ENCODE measurements around the gene MOCOS.

Gene MOCOS

GRCh38 chr18:36194600-36195315 is 7.5 kb downstream of the MOCOS start:
- TF ChIP-seq, protein P1, sequence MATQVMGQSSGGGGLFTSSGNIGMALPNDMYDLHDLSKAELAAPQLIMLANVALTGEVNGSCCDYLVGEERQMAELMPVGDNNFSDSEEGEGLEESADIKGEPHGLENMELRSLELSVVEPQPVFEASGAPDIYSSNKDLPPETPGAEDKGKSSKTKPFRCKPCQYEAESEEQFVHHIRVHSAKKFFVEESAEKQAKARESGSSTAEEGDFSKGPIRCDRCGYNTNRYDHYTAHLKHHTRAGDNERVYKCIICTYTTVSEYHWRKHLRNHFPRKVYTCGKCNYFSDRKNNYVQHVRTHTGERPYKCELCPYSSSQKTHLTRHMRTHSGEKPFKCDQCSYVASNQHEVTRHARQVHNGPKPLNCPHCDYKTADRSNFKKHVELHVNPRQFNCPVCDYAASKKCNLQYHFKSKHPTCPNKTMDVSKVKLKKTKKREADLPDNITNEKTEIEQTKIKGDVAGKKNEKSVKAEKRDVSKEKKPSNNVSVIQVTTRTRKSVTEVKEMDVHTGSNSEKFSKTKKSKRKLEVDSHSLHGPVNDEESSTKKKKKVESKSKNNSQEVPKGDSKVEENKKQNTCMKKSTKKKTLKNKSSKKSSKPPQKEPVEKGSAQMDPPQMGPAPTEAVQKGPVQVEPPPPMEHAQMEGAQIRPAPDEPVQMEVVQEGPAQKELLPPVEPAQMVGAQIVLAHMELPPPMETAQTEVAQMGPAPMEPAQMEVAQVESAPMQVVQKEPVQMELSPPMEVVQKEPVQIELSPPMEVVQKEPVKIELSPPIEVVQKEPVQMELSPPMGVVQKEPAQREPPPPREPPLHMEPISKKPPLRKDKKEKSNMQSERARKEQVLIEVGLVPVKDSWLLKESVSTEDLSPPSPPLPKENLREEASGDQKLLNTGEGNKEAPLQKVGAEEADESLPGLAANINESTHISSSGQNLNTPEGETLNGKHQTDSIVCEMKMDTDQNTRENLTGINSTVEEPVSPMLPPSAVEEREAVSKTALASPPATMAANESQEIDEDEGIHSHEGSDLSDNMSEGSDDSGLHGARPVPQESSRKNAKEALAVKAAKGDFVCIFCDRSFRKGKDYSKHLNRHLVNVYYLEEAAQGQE (IDR thresholded peaks at IDR 0.05; ENCODE audit: low read depth): no peak
- TF ChIP-seq MAX (IDR thresholded peaks at IDR 0.05): no peak
- no peak for TF ChIP-seq CREB1 (IDR thresholded peaks at IDR 0.05; ENCODE audit: low read depth)
- TF ChIP-seq TEAD4 (IDR thresholded peaks at IDR 0.05): no peak
- TF ChIP-seq TCF12 (IDR thresholded peaks at IDR 0.05; ENCODE audit: low read depth): no peak
- no peak for TF ChIP-seq TAF1 (IDR thresholded peaks at IDR 0.05; ENCODE audit: low read depth)

GRCh38 chr18:36195427-36196122 is 8.3 kb downstream of the MOCOS start:
- TF ChIP-seq TAF1 (IDR thresholded peaks at IDR 0.05; ENCODE audit: low read depth) (no peak), EGR1 (IDR thresholded peaks at IDR 0.05) (no peak), NFIC (IDR thresholded peaks at IDR 0.05) (no peak), EP300 (IDR thresholded peaks at IDR 0.05; ENCODE audit: borderline replicate concordance) (no peak)
- TF ChIP-seq, protein P2, sequence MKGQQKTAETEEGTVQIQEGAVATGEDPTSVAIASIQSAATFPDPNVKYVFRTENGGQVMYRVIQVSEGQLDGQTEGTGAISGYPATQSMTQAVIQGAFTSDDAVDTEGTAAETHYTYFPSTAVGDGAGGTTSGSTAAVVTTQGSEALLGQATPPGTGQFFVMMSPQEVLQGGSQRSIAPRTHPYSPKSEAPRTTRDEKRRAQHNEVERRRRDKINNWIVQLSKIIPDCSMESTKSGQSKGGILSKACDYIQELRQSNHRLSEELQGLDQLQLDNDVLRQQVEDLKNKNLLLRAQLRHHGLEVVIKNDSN (IDR thresholded peaks at IDR 0.05): no peak

GRCh38 chr18:36196238-36196995 is 9.1 kb downstream of the MOCOS start:
- TF ChIP-seq CREB1 (IDR thresholded peaks at IDR 0.05; ENCODE audit: low read depth) (no peak), TEAD4 (IDR thresholded peaks at IDR 0.05) (no peak), EGR1 (IDR thresholded peaks at IDR 0.05) (no peak), ZBTB7A (IDR thresholded peaks at IDR 0.05; ENCODE audit: low read depth) (no peak), FOXM1 (IDR thresholded peaks at IDR 0.05; ENCODE audit: borderline replicate concordance, low read depth) (no peak)
- TF ChIP-seq, protein P1 (IDR thresholded peaks at IDR 0.05; ENCODE audit: low read depth): no peak

DNA sequence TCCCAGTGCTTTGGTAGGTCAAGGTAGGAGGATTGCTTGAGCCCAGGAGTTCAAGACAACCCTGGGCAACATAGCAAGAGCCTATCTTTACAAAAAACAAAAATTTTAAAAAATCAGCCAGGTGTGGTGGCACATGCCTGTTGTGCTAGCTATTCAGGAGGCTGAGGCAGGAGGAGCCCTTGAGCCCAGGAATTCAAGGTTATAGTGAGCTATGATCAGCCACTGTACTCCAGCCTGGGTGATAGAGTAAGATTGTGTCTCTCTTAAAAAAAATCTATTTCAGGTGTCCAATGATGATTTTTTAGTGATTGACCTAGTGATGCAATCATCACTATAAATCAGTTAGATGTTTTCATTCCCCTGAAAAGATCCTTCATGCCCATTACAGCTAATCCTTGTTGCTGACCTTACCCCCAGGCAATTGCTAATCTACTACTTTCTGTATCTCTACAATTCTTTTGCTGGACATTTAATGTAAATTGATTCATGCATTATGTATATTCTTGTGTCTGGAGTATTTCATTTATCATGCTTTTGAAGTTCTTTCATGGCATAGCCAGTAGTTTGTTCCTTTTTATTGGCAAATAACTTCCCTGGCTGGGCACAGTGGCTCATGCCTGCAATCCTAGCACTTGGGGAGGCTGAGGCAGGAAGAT is 10.3 kb downstream of the MOCOS start:
- TF ChIP-seq EGR1 (IDR thresholded peaks at IDR 0.05): no peak
- no peak for TF ChIP-seq TCF12 (IDR thresholded peaks at IDR 0.05; ENCODE audit: low read depth)
- no peak for TF ChIP-seq MAX (IDR thresholded peaks at IDR 0.05)

- TF ChIP-seq RAD21 (IDR thresholded peaks at IDR 0.05; ENCODE audit: low read depth) (no peak), TEAD4 (IDR thresholded peaks at IDR 0.05) (no peak), CEBPB (IDR thresholded peaks at IDR 0.05) (no peak), YY1 (IDR thresholded peaks at IDR 0.05; ENCODE audit: low read depth) (no peak), TAF1 (IDR thresholded peaks at IDR 0.05; ENCODE audit: low read depth) (no peak), CREB1 (IDR thresholded peaks at IDR 0.05; ENCODE audit: low read depth) (no peak), EGR1 (IDR thresholded peaks at IDR 0.05) (no peak), NFIC (IDR thresholded peaks at IDR 0.05) (no peak), MAX (IDR thresholded peaks at IDR 0.05) (no peak), TCF12 (IDR thresholded peaks at IDR 0.05; ENCODE audit: low read depth) (no peak), EP300 (IDR thresholded peaks at IDR 0.05; ENCODE audit: borderline replicate concordance) (no peak), FOXM1 (IDR thresholded peaks at IDR 0.05; ENCODE audit: borderline replicate concordance, low read depth) (no peak), ZBTB7A (IDR thresholded peaks at IDR 0.05; ENCODE audit: low read depth) (no peak)
- TF ChIP-seq, protein P2 (IDR thresholded peaks at IDR 0.05): no peak
- TF ChIP-seq, protein P1 (IDR thresholded peaks at IDR 0.05; ENCODE audit: low read depth): no peak
These were observed 12.5 kb downstream of the MOCOS start for GRCh38 chr18:36199691-36200295.
